HEK293 (cell line): Measurements from ENCODE around the gene CELSR1.

Source experiments
- CTCF ChIP-seq: fragments of 450-650 bp; formaldehyde crosslinking; IDR thresholded peaks from 2 replicates; pipeline ENCODE4 v1.5.1; 2016; ENCODE audit warnings: missing biosample characterization, missing genetic modification characterization
- PRDM4 ChIP-seq: fragments of 450-650 bp; formaldehyde crosslinking; IDR thresholded peaks from 2 replicates; pipeline ENCODE4 v1.5.1; 2017; ENCODE audit warnings: missing biosample characterization, missing genetic modification characterization
- REST ChIP-seq: fragments of 450-650 bp; formaldehyde crosslinking; IDR thresholded peaks from 2 replicates; pipeline ENCODE4 v1.5.1; 2016; ENCODE audit warnings: missing biosample characterization, missing genetic modification characterization
- ZNF433 ChIP-seq: fragments of 450-650 bp; formaldehyde crosslinking; IDR thresholded peaks from 2 replicates; pipeline ENCODE4 v1.5.1; 2016; ENCODE audit warnings: missing biosample characterization, missing genetic modification characterization, low read depth
- ZSCAN30 ChIP-seq: fragments of 450-650 bp; IDR thresholded peaks from 2 replicates; pipeline ENCODE4 v1.5.1; 2018; ENCODE audit warnings: missing biosample characterization, mild to moderate bottlenecking, missing genetic modification characterization, moderate library complexity
- TF ChIP-seq, protein P1 (sequence below): fragments of 450-650 bp; formaldehyde crosslinking; IDR thresholded peaks from 2 replicates; pipeline ENCODE4 v1.5.1; 2016; ENCODE audit warnings: missing biosample characterization, missing genetic modification characterization

DNA sequence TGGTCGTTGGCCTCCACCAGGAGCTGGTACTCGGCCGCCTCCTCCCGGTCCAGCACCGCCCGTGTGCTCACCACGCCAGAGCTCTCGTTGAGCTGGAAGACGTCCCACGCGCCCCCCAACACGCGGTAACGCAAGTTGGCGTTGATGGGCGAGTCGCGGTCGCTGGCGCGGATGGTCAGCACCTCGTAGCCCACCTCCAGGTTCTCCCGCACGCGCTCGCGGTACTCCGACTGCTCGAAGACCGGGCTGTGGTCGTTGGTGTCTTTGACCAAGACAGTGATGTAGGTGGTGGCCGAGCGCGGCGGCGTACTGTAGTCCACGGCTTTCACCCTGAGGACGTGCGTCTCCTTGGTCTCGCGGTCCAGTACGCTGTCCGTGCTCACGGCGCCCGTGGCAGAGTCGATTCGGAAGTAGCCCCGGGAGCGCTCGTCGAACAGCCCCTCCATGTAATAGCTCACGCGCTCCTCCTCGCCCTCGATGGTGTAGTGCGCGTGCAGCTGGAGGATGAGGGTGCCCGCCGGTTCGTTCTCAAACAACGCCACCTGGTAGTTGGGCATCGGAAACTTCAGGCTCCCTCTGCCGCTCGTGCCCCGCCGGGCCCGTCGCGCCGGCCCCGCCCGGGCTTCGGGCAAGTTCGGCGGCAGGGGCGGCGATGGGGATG, 1.4 kb downstream of the CELSR1 start:
- TF ChIP-seq REST (tag by site-specific recombination): no peak
- TF ChIP-seq ZSCAN30 (tag by site-specific recombination): no peak
- no peak for TF ChIP-seq CTCF (tag by site-specific recombination)
- no peak for TF ChIP-seq ZNF433 (tag by site-specific recombination)
- TF ChIP-seq, protein P1, sequence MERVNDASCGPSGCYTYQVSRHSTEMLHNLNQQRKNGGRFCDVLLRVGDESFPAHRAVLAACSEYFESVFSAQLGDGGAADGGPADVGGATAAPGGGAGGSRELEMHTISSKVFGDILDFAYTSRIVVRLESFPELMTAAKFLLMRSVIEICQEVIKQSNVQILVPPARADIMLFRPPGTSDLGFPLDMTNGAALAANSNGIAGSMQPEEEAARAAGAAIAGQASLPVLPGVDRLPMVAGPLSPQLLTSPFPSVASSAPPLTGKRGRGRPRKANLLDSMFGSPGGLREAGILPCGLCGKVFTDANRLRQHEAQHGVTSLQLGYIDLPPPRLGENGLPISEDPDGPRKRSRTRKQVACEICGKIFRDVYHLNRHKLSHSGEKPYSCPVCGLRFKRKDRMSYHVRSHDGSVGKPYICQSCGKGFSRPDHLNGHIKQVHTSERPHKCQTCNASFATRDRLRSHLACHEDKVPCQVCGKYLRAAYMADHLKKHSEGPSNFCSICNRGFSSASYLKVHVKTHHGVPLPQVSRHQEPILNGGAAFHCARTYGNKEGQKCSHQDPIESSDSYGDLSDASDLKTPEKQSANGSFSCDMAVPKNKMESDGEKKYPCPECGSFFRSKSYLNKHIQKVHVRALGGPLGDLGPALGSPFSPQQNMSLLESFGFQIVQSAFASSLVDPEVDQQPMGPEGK (tag by site-specific recombination): no peak
- TF ChIP-seq PRDM4 (tag by site-specific recombination): no peak
